HG03196 (cell line): ENCODE measurements around the gene DDX31.

Experiments
- ATAC-seq: cut with Tn5 transposase; IDR thresholded peaks from one replicate; pipeline ENCODE4 v1.9.1; 2021; ENCODE audit not compliant: unreplicated experiment

The DDX31 gene

GRCh38 chr9:132597073-132597775 lies 72.6 kb downstream of the DDX31 start:
- no peak for ATAC-seq

- no peak for ATAC-seq
These were observed 73.6 kb downstream of the DDX31 start for GRCh38 chr9:132596200-132596599.

- ATAC-seq, result no peak
These were observed 74.5 kb downstream of the DDX31 start for GRCh38 chr9:132595319-132595718.

GRCh38 chr9:132594412-132594811 lies 75.4 kb downstream of the DDX31 start:
- ATAC-seq, result no peak

- ATAC-seq, result no peak
These were observed 77.3 kb downstream of the DDX31 start for GRCh38 chr9:132592451-132592850.

GRCh38 chr9:132591751-132592314 lies 78.0 kb downstream of the DDX31 start:
- ATAC-seq, result no peak

GRCh38 chr9:132591244-132591643 lies 78.5 kb downstream of the DDX31 start:
- ATAC-seq, result no peak

- no peak for ATAC-seq
These were observed 79.2 kb downstream of the DDX31 start for GRCh38 chr9:132590318-132591182.

- ATAC-seq, result no peak
These were observed 79.8 kb downstream of the DDX31 start for GRCh38 chr9:132590037-132590317.

- ATAC-seq, result no peak
These were observed 80.4 kb downstream of the DDX31 start for GRCh38 chr9:132589148-132590036.

- ATAC-seq, result no peak
These were observed 81.2 kb downstream of the DDX31 start for GRCh38 chr9:132588501-132589147.

GRCh38 chr9:132588098-132588497 lies 81.7 kb downstream of the DDX31 start:
- ATAC-seq, result no peak

- no peak for ATAC-seq
These were observed 82.2 kb downstream of the DDX31 start for GRCh38 chr9:132587592-132587955.

GRCh38 chr9:132586830-132587591 lies 82.8 kb downstream of the DDX31 start:
- ATAC-seq, result no peak

GRCh38 chr9:132585954-132586829 lies 83.6 kb downstream of the DDX31 start:
- ATAC-seq, result no peak

- ATAC-seq, result no peak
These were observed 84.9 kb downstream of the DDX31 start for GRCh38 chr9:132584601-132585560.

GRCh38 chr9:132583584-132584304 lies 86.0 kb downstream of the DDX31 start:
- ATAC-seq, result no peak
